Liver (tissue), 3 donors: ENCODE measurements around the gene GALNTL6.

ENCODE experiments used
- EGR1 ChIP-seq, 2 donors: IDR thresholded peaks; 2 replicates each; pipeline ENCODE4 v1.6.1; 2016 to 2018; ENCODE audit warnings: antibody characterized with exemption in 2 of 2, low read depth in 2 of 2
- HNF4A ChIP-seq, 2 donors: conservative IDR thresholded peaks; 2 replicates each; pipeline ENCODE4 v1.6.1; 2016; ENCODE audit warnings: antibody characterized with exemption in 2 of 2, mild to moderate bottlenecking in 2 of 2
- JUND ChIP-seq, 2 donors: IDR thresholded peaks; 2 replicates each; pipeline ENCODE4 v1.6.1; 2016; ENCODE audit warnings: antibody characterized with exemption in 2 of 2
- RAD21 ChIP-seq, 2 donors: IDR thresholded peaks; 2 replicates each; pipeline ENCODE4 v1.6.1; 2016; ENCODE audit warnings: antibody characterized with exemption in 2 of 2, mild to moderate bottlenecking in 2 of 2
- REST ChIP-seq: IDR thresholded peaks from 2 replicates; pipeline ENCODE4 v1.6.1; 2016; ENCODE audit warnings: antibody characterized with exemption, mild to moderate bottlenecking
- TAF1 ChIP-seq: conservative IDR thresholded peaks from 2 replicates; pipeline ENCODE4 v1.6.1; 2016; ENCODE audit warnings: antibody characterized with exemption, mild to moderate bottlenecking
- YY1 ChIP-seq: IDR thresholded peaks from 2 replicates; pipeline ENCODE4 v1.6.1; 2016; ENCODE audit warnings: antibody characterized with exemption, mild to moderate bottlenecking
- ZBTB33 ChIP-seq: IDR thresholded peaks from 2 replicates; pipeline ENCODE4 v1.6.1; 2016; ENCODE audit warnings: antibody characterized with exemption
- TF ChIP-seq, protein P1 (sequence below): fragments of 150-350 bp; IDR thresholded peaks from 2 replicates; pipeline ENCODE4 v1.5.1; 2017; ENCODE audit warnings: improper control_type of control experiment, low read depth, low read length; ENCODE audit not compliant: missing input control
- donor health status: healthy.
- donor health status: healthy.

GRCh38 chr4:172410363-172410762 is 597.2 kb downstream of the GALNTL6 start:
- TF ChIP-seq, protein P1, sequence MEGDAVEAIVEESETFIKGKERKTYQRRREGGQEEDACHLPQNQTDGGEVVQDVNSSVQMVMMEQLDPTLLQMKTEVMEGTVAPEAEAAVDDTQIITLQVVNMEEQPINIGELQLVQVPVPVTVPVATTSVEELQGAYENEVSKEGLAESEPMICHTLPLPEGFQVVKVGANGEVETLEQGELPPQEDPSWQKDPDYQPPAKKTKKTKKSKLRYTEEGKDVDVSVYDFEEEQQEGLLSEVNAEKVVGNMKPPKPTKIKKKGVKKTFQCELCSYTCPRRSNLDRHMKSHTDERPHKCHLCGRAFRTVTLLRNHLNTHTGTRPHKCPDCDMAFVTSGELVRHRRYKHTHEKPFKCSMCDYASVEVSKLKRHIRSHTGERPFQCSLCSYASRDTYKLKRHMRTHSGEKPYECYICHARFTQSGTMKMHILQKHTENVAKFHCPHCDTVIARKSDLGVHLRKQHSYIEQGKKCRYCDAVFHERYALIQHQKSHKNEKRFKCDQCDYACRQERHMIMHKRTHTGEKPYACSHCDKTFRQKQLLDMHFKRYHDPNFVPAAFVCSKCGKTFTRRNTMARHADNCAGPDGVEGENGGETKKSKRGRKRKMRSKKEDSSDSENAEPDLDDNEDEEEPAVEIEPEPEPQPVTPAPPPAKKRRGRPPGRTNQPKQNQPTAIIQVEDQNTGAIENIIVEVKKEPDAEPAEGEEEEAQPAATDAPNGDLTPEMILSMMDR, result no peak
- TF ChIP-seq YY1 (no peak), ZBTB33 (no peak), JUND (IDR thresholded peaks at IDR 0.05) (no peak), EGR1 (IDR thresholded peaks at IDR 0.05; ENCODE audit: low read depth in 2 of 2) (no peak), REST (no peak), HNF4A (conservative IDR thresholded peaks at IDR 0.05) (no peak), RAD21 (IDR thresholded peaks at IDR 0.05) (no peak), TAF1 (no peak)
